ENCODE results near the gene SERPINA5. TPM values are rescaled to one million over a fixed set of nuclear protein-coding genes. Genes with fewer than 3 reads are reported as not detected.
A peak's percentile ranks its signal among the peaks of the same experiment; 100 is the strongest.
"Not testable (repeated sequence)": the region's sequence is repeated elsewhere in the genome, so short reads cannot be mapped to it uniquely, and the experiment has no call there.

Gene SERPINA5
- total RNA-seq, 1 experiment from 2014 or later: 0.16 TPM

DNA sequence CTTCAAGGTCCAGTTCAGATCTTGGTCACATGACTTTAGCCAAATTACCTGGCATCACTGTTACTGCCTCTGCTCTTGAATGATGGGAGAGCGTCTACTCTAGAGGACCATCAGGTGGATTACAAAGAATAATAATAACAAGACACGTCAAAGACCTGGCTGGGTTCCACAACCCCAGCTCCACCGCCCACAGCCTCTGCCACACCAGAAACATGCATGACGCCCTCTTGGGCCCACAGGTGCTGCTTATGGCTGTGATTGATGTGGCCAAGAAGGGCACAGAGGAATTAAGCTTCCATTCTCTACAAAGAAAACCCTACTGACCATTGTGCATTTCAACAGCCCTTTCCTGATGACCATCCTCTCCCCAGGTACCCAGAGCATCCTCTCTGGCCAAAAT lies 49.2 kb downstream of the SERPINA5 start:
- in situ Hi-C loops (cut with HindIII; ENCODE audit: low pct_unique_long_range_greater_than_20kb, low sequenced_read_pairs): no loop called here
- DNase-seq (ENCODE audit: low read depth, low spot score): no peak

DNA sequence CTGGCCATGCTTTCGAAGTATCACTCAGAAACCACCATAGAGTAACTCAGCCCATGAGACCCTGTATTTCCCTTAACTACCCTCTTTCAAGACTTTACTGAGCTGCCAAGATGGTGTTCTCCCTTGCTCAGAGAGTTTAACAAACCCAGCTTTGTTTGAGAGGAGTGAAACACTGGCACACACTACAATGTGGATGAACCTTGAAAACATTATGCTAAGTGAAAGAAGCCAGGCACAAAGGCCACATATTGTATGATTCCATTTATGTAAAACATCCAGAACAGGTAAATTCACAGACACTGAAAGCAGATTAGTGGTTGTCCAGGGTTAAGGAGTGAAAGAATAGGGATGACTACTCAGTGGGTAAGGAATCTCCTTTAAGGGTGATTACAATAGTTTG lies 49.8 kb downstream of the SERPINA5 start:
- in situ Hi-C loops (cut with HindIII; ENCODE audit: low pct_unique_long_range_greater_than_20kb, low sequenced_read_pairs): no loop called here
- no peak for DNase-seq (ENCODE audit: low read depth, low spot score)

DNA sequence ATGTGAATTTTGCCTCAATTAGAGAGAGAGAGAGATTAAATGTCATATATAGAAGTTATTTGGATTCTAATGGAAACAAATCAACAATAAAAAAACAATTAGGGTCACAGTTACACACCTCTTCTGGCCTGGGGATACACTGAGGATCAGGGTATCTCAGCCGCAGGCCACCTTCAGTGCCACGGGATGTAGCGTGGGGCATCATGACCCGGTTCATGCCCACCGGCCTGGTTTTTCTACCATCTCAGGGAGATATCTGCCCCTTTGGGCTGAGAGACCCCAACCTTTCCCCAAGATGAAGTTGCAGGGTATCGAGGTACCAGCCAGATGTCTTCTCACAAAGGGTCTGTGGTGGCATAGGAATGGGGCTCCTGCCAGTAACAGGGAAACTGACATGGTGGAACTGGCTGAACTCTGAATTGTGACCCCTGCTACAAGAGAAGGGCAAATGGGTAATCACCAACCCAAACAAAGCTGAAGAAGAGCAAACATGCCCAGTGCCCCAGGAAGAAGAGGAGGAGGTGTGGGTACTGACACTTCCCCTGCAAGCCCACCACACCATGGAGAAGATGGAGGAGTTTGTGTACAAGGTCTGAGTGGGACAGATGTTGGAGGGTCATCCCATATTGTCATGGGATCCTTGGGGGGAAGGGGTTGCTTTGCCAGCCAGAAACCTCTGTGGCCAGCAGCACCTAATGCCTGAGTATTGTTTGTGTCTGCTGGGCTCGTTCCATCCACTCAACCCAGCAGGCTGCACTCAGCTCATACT lies 50.5 kb downstream of the SERPINA5 start:
- no peak for DNase-seq (ENCODE audit: low read depth, low spot score)
- in situ Hi-C loops (cut with HindIII; ENCODE audit: low pct_unique_long_range_greater_than_20kb, low sequenced_read_pairs): no loop called here

DNA sequence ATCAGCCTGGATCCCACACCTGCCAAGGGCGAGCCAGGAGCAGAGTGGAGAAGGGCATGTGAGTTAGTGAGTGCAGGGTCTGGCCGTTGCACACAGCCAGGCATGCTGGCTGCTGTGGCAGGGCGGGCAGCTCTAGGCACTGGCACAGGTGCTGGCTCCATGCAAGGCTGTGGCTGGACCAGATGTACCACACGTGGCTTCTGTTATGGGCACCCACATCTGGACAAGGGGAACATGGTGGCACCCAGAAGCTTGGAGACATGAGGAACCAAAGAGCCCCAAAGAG lies 51.0 kb downstream of the SERPINA5 start:
- DNase-seq (ENCODE audit: low read depth, low spot score): no peak

DNA sequence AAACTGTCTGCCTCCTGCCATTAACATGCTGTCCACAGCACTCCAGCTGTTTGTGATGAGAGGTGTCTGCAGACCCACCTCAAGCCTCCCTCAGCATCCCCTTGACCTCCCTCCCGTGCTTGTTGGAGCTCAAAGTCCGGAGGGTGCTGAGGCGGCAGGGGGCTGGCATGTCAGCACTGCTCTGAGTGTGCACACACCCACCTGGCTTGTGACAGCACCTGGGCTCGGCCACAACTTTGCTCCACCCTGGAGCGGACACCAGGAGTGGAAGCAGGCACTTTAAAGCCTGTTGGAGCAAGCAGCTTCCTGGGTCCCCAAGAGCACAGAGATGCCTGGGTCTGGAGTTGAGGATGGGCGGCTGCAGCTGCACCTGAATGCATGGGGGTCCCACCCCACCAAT lies 51.9 kb downstream of the SERPINA5 start:
- in situ Hi-C loops (cut with HindIII; ENCODE audit: low pct_unique_long_range_greater_than_20kb, low sequenced_read_pairs): no loop called here
- no peak for DNase-seq (ENCODE audit: low read depth, low spot score)

More for the DNA sequence above, 51.0 kb downstream of the SERPINA5 start:
- in situ Hi-C loops (cut with HindIII; ENCODE audit: low pct_unique_long_range_greater_than_20kb, low sequenced_read_pairs): no loop called here

DNA sequence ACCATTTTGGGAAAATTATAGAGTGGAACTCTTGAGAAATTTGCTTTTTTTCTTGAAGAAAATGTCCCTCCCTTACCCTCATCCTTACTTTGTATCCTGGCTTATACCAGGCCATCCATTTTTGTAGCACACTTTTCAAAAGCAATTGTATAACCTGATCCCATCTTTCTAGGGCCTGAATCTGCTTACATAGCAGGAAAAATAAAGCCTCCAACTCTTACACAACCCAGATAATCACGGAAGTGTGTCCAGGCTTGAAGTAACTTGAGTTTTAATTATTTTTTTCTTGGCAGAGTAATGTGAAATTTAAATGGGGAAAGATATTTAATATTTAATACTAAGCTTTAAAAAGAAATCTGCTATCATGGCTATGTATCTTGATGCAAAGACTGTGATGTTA lies 53.9 kb downstream of the SERPINA5 start:
- no peak for DNase-seq (ENCODE audit: low read depth, low spot score)
- in situ Hi-C loops (cut with HindIII; ENCODE audit: low pct_unique_long_range_greater_than_20kb, low sequenced_read_pairs): no loop called here

DNA sequence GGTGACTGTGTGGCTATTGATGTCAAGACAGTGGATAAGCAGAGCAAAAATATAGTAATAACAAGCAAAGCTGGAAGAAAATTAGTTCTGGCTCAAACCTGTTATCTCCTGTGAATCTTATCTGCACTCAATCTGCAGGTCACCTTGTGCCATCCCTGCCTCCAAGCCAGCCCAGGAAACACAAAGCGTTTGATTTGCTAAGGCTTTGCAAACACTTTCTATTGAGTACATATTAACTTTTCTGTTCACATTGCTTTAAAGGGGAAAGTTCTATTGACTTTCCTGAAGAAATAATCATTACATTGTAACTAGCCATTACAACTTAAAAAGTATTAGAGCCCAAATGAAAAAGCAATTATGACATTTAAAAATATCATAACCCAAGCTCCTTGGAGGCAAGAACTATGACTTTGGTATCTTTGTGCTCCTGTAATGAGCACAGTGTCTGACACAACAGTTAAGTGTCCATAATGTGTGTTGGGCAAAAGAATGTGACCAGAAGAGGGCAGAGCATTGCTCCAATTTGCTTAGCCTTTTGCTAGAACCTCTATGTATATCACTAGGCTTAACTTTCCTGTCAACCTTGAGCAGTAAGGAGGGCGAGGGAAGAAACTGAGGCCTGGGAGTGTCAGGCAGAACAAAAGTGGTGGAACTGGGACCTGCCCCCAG lies 55.7 kb downstream of the SERPINA5 start:
- in situ Hi-C loops (cut with HindIII; ENCODE audit: low pct_unique_long_range_greater_than_20kb, low sequenced_read_pairs): no loop called here
- peak; percentile 62 for DNase-seq (ENCODE audit: low read depth, low spot score)

DNA sequence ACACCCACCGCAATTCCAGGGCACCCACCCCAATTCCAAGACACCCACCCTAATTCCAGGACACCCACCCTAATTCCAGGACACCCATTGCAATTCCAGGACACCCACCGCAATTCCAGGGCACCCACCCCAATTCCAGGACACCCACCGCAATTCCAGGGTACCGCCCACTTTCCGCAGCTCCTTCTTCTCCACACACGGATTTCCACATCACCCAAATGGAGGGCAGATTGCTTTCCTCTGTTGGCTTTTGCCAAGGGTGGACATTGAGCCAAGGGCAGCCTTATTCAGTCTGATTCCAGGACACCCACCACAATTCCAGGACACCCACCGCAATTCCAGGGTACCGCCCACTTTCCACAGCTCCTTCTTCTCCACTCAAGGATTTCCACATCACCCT lies 56.6 kb downstream of the SERPINA5 start:
- DNase-seq (ENCODE audit: low read depth, low spot score); in situ Hi-C loops (cut with HindIII; ENCODE audit: low pct_unique_long_range_greater_than_20kb, low sequenced_read_pairs): not testable (repeated sequence)

DNA sequence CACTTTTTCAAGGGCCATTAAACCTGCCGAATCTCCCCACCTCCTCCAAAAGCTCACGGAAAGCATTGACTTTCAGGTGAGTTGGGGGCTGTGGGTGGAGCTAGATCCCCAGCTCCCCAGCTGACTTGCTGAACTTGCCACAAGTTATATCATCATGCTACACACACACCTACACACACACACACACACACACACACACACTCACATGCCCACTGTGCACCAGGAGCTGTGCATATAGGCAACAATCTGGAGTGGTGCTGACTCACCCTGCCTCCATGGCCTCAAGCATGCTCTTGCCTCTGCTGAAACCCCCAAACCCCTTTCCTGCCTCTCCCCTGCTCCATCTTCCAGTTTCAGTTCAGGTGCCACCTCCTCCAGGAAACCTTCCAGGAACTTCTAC lies 57.1 kb downstream of the SERPINA5 start:
- DNase-seq (ENCODE audit: low read depth, low spot score): no peak
- in situ Hi-C loops (cut with HindIII; ENCODE audit: low pct_unique_long_range_greater_than_20kb, low sequenced_read_pairs): no loop called here

DNA sequence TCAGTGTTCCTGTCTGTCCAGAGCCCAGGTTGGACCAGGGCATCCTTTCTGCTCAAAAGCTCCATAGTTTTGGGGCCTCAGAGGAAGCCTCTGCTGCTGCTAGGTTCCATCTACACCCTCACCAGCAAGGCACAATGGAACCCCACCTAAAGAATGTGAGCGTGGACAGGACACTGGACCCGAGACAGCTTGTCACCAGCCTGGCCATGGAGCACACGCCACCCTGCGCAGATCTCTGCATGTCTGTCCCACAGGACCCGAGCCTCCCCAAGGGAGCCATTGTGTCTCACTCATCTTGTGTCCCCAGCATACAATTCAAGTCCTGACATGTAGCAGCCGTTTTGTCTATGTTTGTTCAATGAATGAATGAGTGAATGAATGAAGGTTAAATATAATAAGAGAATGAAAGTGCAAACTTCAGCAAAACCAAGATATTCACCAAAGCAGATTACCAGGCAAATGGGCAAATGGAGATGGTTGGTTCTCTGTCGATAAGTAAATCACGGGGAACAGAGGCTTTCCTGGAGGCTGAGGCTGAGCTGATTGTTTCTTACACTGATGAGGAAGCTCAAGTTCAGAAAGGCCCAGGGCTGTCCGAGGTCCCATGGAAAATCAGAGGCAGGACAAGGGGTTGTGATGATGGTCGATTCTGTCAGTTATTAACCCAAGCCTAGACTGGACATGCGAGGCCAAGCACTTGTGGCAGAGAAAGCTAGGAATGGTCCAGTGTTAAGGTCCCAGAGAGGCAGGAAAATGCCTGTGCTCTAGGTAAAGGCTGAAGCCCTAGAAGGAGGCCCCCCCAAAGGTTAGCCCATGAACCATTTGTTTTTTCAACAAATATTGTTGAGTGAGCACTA lies 58.0 kb downstream of the SERPINA5 start:
- in situ Hi-C loops (cut with HindIII; ENCODE audit: low pct_unique_long_range_greater_than_20kb, low sequenced_read_pairs): no loop called here
- DNase-seq (ENCODE audit: low read depth, low spot score): no peak

DNA sequence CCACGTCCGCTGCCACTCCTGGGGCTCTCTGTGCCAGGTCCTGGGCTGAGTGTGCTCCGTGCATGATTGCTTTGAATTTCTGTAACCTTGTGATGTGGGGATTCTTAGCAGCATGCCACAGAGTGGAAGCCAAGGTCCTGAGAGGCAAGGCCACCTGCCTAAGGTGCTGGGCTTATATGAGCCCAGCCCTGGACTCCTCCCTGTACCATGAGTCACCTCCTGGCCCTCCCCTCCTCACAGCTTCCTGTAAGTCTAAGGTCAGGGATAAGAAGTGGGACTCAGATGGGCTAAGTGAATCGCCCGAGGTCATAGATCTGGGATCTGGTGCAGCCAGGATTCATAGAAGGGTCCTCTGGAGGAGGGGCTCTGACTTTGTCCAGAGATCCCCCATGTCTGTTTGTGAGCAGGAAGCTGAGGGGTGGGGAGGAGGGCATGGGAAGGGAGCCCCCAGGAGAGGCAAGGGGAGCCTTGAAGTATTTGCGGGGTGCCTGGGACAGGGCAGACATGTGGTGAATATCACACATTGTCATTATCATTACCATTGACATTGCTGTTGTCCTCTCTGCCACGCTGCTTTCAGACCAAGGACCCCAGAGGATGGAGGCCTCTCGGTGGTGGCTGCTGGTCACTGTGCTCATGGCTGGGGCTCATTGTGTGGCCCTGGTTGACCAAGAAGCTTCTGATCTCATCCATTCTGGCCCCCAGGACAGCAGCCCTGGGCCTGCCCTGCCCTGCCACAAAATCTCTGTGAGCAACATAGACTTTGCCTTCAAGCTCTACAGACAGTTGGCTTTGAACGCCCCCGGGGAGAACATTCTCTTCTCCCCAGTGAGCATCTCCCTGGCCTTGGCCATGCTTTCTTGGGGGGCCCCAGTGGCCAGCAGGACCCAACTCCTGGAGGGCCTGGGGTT lies 59.8 kb downstream of the SERPINA5 start:
- in situ Hi-C loops (cut with HindIII; ENCODE audit: low pct_unique_long_range_greater_than_20kb, low sequenced_read_pairs): no loop called here
- DNase-seq (ENCODE audit: low read depth, low spot score): no peak

DNA sequence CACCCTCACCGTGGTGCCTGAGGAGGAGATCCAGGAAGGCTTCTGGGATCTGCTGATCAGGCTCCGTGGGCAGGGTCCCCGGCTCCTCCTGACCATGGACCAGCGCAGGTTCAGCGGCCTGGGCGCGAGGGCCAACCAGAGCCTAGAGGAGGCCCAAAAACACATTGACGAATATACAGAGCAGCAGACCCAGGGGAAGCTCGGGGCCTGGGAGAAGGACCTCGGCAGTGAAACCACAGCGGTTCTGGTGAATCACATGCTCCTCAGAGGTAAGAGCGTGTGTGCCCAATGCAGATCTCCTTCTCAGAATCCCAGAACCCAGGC lies 60.4 kb downstream of the SERPINA5 start:
- in situ Hi-C loops (cut with HindIII; ENCODE audit: low pct_unique_long_range_greater_than_20kb, low sequenced_read_pairs): no loop called here
- no peak for DNase-seq (ENCODE audit: low read depth, low spot score)

Other genes starting within 250 kb of the SERPINA5 start
- not detected in 2 replicates for gene SERPINA2, start 214.7 kb upstream of the SERPINA5 start, total RNA-seq (2014; rRNA removed; shearing (Covaris generic))
- gene SERPINA1, start 192.8 kb upstream of the SERPINA5 start, total RNA-seq (2014; rRNA removed; shearing (Covaris generic)): 0.92 and 1.7 TPM in 2 replicates
- not detected in 2 replicates for gene SERPINA11, start 128.6 kb upstream of the SERPINA5 start, total RNA-seq (2014; rRNA removed; shearing (Covaris generic))
- gene SERPINA9, start 105.2 kb upstream of the SERPINA5 start, total RNA-seq (2014; rRNA removed; shearing (Covaris generic)): not detected in 2 replicates
- not detected in 2 replicates for gene SERPINA12, start 72.0 kb upstream of the SERPINA5 start, total RNA-seq (2014; rRNA removed; shearing (Covaris generic))
- not detected in 2 replicates for gene SERPINA4, start 20.0 kb upstream of the SERPINA5 start, total RNA-seq (2014; rRNA removed; shearing (Covaris generic))
- gene SERPINA3, start 31.0 kb downstream of the SERPINA5 start, total RNA-seq (2014; rRNA removed; shearing (Covaris generic)): 195 and 196 TPM in 2 replicates
- not detected in 2 replicates for gene GSC, start 188.7 kb downstream of the SERPINA5 start, total RNA-seq (2014; rRNA removed; shearing (Covaris generic))

Data from SK-MEL-5 (cell line).